ENCODE results near the gene ARMC10.
"Not testable (repeated sequence)": the region's sequence is repeated elsewhere in the genome, so short reads cannot be mapped to it uniquely, and the experiment has no call there.

ARMC10 gene

DNA sequence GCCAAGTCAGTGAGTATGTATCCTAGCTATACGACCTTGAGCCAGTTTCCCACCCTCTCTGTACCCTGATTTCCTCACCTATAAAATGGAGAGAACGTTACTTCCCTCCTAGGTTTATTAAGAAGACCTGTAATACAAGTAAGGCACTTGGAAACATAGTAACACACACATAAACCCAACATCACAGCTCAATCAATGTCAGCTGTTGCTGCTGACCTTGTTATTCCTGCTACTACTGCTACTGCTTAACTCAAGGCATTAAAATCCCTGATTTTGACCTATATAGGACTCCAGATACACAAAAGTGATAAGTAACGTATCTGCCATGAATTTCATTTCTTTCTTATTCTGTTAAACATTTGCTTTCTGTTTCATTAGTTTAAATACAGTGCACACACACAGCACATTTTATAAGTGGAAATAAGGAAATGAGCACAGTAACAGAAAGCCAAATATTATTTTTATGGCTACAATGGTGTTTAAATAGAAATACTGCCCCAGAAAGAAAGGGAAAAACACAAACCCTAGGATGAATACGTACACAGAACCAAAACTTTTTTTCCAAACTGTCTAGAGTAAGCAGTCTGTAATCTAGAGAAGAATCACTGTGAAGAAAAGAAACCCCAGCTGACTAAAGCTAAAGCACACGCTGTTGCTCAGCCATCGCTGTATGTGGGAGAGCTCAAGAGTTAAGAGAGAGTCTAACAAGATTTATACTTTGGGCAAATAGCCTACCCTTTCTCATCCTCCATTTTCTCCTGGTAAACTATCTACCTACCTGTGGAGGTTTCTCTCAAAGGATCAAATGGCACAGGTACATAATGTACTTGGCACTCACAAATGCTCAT lies 55.0 kb downstream of the ARMC10 start:
- no peak for DNase-seq

DNA sequence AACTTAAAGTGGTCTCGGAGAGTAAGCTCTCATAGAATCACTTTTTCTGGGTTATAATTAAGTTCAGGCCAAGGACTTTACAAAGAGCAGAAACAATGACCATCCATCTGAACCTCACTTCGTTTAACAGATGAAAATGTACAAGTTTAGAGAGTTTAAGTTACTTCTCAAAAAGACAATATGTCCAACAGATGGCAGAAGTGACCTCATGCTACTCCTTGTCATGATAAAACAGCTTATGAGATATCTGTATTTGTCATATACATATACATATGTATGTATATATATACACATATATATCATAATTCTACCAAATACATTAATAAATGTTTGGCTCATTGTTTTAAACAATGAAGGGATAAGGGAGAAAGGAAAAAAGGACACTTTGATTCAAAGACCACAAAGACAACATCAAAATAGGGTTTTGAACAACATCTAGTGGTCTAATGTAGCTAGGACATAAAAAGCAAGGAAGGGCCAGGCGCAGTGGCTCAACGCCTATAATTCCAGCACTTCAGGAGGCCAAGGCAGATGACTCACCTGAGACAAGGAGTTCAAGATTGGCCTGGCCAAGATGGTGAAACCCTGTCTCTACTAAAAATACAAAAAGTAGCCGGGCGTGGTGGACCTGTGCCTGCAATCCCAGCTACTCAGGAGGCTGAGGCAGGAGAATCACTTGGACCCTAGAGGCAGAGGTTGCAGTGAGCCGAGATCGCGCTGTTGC lies 56.1 kb downstream of the ARMC10 start:
- no peak for DNase-seq

DNA sequence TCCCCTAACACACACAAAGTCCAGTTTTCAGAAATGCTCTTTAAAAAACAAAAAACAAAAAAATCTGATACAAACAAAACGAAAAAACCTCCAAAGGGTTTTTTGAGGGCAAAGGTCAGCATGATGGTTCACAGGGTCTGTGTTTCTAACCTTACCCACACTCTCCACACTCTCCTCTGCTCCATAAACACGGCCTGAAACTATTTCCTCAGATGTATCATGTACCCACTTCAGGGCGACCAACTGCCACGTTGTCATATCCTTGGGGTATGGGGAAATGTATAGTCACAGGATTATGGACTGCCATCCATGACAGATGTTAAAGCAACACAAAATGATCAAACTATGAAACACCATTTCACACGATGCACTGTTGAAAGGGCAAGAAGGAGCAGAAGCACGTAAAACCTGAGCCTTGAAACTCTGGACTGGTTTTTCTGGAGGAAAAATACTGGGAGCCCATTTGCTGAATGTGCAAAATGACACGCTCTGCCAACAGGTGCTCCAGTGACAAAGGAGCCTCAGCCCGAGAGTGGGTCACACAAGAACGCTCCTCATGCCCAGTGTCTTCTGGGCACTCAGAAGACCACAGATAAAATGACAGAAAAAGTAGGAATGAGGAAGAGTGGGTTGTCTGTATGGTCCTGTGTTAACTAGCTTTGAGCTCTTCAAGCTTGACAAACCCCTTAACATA lies 58.2 kb downstream of the ARMC10 start:
- no peak for DNase-seq

DNA sequence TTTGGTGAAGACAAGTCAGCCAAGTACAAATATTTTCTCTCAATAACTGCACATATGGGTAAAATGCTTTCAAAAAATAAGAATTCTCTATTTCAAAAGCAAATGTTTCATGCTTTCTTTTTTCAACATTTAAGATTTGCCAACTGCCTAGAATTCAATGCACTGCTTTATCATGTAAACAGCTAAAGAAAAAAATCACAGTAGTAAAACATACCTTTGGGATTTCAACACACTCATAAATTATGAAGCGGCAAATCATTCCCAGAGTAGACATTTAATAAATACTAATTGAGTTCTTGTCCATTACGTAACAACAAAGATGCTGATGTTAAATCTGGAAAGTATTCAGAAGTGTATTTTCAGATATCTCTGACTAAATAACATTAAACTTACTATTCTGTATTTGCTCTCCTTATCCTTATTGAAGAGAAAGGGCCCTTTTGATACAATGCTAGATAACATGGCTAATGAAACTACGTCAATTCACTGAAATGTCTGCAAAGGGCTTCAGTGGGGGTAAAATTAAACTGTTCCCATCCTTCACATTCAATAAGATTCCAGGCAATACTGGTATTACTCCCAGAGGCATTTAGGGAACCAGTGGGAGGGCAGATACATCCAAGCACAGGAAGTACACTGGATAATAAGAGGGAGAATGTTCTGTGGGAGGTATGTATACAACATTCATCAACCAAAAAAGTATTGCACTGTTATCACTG lies 60.1 kb downstream of the ARMC10 start:
- no peak for DNase-seq

DNA sequence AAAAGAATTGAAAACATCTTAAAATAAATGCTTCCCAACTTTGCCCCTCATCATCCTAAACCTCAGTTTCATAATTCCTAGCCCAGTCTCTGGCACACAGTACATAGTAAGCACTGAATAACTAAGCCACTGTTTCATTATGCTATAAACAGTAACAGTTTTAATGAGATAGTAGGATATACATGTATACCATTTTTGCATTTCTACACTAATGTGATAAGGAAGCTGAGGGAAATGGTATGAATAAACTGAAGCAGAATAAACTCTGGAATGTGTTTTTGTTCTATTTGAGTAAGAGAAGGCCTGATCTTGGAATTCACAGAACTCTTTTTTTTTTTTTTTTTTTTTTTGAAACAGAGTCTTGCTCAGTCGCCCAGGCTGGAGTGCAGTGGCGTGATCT lies 65.1 kb downstream of the ARMC10 start:
- DNase-seq: no peak

DNA sequence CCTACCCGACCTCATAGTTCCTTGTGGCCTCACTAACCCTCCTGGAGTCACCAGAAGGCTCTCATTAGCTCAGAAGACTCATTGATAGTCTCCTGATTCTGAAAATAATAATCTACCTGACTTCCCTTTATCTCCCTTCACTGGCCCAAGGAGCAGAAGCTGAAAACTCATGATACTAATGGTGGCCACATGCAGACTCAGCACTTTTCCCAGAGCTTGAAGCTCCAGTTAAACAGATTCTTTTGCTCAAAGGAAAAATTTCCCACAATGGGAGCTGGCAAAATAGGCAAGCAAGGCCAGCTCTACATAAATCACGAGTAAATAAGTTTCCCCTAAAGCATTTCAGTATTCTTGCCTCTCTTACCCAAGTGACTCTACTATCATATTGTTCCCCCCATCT lies 65.7 kb downstream of the ARMC10 start:
- DNase-seq: no peak

DNA sequence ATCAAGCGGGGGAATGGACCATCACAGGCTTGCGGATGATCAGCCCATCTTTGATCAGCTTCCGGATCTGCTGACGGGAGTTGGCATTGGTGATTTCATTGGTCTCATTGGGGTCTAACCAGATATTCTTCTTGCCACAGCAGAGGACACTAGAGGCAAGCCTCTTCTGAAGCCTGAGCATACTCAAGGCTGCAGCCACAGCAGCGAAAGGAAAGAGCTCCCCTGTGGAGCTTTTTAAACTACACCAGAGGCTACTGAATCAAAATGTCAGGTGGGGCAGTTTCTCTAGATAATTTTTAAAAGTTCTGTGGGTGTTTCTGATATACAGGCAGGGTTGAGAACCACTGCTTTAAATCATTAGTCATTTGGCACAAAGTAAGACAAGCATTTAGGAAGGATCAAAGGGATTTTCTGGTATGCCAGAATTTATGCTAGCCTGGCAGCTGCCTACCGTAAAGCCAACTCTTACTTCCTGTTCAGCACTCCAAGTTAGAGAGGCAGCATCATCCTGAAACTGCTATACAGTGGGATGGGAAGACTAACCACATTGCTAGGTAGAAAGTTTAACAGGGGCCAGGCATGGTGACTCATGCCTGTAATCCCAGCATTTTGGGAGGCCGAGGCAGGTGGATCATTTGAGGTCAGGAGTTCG lies 66.9 kb downstream of the ARMC10 start:
- DNase-seq: no peak

DNA sequence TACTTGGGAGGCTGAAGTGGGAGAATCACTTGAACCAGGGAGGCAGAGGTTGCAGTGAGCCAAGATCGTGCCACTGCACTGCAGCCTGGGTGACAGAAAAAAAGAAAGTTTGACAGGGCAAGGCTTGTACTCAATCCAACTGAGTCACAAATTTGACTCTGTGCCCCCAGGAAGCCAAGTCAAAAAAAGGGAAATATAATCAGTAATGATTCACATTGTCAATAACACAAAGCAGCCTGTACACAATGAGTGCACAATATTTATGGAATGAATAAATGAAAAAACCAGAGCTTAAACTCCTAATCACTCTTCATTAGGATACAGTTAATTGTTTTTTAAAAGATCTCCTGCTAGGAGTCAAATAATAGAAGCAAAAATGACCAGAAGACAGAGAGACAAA lies 67.6 kb downstream of the ARMC10 start:
- no peak for DNase-seq

DNA sequence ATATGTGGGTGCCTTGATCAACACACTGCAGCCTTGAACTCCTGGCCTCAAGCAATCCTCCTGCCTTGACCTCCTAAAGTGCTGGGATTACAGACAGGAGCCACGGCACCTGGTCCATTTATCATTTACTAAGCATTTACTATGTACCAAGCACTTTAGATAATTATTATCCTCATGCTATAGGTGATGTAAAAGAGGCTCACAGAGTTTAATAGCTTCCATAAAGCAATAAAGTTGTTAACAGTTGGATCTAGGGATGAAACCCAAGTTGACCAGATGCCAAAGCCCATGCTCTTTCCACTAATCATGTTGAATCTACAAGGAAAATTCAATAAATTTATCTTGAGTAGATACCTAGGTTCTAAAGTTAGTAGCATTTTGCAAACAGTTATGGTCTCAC lies 68.9 kb downstream of the ARMC10 start:
- DNase-seq: no peak

DNA sequence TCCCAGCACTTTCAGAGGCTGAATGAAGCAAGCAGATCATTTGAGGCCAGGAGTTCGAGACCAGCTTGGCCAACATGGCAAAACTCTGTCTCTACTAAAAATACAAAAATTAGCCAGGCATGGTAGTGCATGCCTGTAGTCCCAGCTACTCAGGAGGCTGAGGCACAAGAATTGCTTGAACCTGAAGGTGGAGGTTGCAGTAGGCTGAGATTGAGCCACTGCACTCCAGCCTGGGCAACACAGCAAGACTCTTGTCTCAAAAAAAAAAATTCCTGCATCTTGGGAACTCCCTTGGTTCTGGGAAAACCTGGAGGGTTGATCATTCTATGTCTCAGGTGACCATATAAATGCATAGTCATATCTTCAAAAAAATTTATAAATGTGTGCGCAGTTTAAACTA lies 69.8 kb downstream of the ARMC10 start:
- DNase-seq: not testable (repeated sequence)

DNA sequence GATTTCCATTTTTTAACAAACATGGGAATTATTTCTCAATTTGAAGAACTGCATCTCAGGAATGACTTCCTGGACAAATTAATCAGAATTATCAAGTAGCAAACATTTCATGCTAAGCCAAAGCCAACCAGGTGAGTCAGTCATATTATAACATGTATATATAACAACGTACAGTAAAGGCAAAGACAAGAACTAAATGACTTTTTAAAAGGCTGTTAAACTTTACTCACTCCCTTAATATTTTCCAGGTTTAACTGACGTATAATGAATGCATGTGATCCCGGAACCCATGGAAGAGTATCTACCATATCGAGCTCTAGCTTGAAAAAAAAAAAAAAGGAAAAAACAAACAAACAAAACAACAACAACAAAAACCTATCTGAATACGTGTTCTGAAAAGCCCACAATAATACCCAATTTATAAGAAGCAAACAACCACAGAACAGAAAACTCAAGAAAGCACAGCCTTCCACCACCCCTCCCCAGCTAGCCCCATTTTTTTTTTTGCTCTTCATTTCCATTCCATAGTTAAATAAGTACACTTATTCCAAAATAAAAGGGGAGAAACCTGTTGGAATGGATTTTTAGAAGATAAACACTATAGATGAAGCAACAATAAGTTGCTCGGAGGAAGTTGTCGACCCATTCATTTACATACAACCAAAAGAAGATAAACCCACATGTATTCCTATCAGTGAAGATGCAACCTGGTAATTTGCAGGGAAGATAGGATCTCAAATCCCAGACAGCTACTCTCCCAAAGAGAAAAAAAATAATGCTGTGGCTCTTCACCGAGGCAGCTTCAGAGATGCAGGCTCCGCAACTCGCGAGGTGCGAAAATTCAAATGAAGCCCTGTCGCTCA lies 73.4 kb downstream of the ARMC10 start:
- no peak for DNase-seq

All from NCI-H1436 (cell line).